Smooth muscle cell (in vitro differentiated cells): ENCODE results near the gene SCT. TPM values are rescaled to one million over a fixed set of nuclear protein-coding genes. Genes with fewer than 3 reads are reported as not detected.

ENCODE experiments used
- DNase-seq: peaks from one replicate; lab custom pipeline; 2025; ENCODE audit not compliant: unreplicated experiment; lab: John Stamatoyannopoulos, UW
- H2AFZ ChIP-seq: fragments of 200-600 bp; sonication (generic); 2 replicates; pipeline ENCODE4 v1.6.0; 2016; ENCODE audit warnings: antibody characterized with exemption, low read depth, mild to moderate bottlenecking
- H3F3A ChIP-seq: fragments of 200-600 bp; sonication (generic); 2 replicates; pipeline ENCODE4 v1.6.0; 2017; ENCODE audit warnings: antibody characterized with exemption, low read depth
- H3K27ac ChIP-seq: fragments of 200-600 bp; sonication (generic); 2 replicates; pipeline ENCODE4 v1.5.1; 2016; ENCODE audit warnings: low read depth, mild to moderate bottlenecking
- H3K27me3 ChIP-seq: fragments of 200-600 bp; sonication (generic); 2 replicates; pipeline ENCODE4 v1.6.1; 2016; ENCODE audit warnings: low read depth, mild to moderate bottlenecking
- H3K36me3 ChIP-seq: fragments of 200-600 bp; sonication (generic); 2 replicates; pipeline ENCODE4 v1.5.1; 2016; ENCODE audit warnings: low read depth
- H3K4me1 ChIP-seq: fragments of 200-600 bp; sonication (generic); 2 replicates; pipeline ENCODE4 v1.5.1; 2016; ENCODE audit warnings: low read depth
- H3K4me2 ChIP-seq: fragments of 200-600 bp; sonication (generic); 2 replicates; pipeline ENCODE4 v1.6.0; 2016; ENCODE audit warnings: mild to moderate bottlenecking
- H3K4me3 ChIP-seq: fragments of 200-600 bp; sonication (generic); 2 replicates; pipeline ENCODE4 v1.5.1; 2016; ENCODE audit warnings: mild to moderate bottlenecking
- H3K79me2 ChIP-seq: fragments of 200-600 bp; sonication (generic); 2 replicates; pipeline ENCODE4 v1.6.0; 2016; ENCODE audit warnings: low read depth, mild to moderate bottlenecking
- H3K9ac ChIP-seq: fragments of 200-600 bp; sonication (generic); 2 replicates; pipeline ENCODE4 v1.6.0; 2016; ENCODE audit warnings: low read depth
- H3K9me3 ChIP-seq: fragments of 200-600 bp; sonication (generic); replicated peaks from 2 replicates; pipeline ENCODE4 v1.5.1; 2016; ENCODE audit warnings: low read depth
- H4K20me1 ChIP-seq: fragments of 200-600 bp; sonication (generic); 2 replicates; pipeline ENCODE4 v1.6.0; 2016; ENCODE audit warnings: low read depth
- CTCF ChIP-seq: fragments of 200-600 bp; sonication (generic); IDR thresholded peaks from 2 replicates; pipeline ENCODE4 v1.5.1; 2017; ENCODE audit warnings: borderline replicate concordance, mild to moderate bottlenecking, antibody characterized with exemption; ENCODE audit not compliant: insufficient read depth, poor library complexity, severe bottlenecking
- WGBS: methylation state at CpG from one replicate; pipeline ENCODE4 v1.1.7; 2016; ENCODE audit warnings: low lambda C conversion rate; 5-methylcytosine and 5-hydroxymethylcytosine counted together
- polyA plus RNA-seq: library from polyadenylated mRNA; unstranded; fragments of >200 nt; fragmentation: Nextera tagmentation; extraction: Ambion mirVana; gene quantifications from 2 replicates; pipeline ENCODE4 v1.2.1, GENCODE V29; 2016
- total RNA-seq: library from RNA; depleted of rRNA; stranded (reverse); fragments of >200 nt; gene quantifications from 2 replicates; pipeline ENCODE4 v1.2.3, GENCODE V29; 2014

SCT gene
- total and polyA plus RNA-seq, 2 experiments from 2014 or later, result 1.4 TPM; not detected in 1

GRCh38 chr11:607971-608659, 18.9 kb downstream of the SCT start:
- H3K4me3 ChIP-seq, result no peak overlapping the region
- H3K36me3 ChIP-seq, result peaks cover 9% of the 10 kb centered on the region
- H3F3A ChIP-seq, result peaks cover 5% of the 10 kb centered on the region
- no peak overlapping the region for H3K9ac ChIP-seq
- no peak overlapping the region for H3K4me2 ChIP-seq
- no peak overlapping the region for H2AFZ ChIP-seq
- 98% methylated on average over 45 of the region's 45 CpGs for WGBS
- H3K4me1 ChIP-seq, result no peaks in the 10 kb centered on the region
- no peaks in the 10 kb centered on the region for H3K79me2 ChIP-seq
- peaks cover 39% of the 10 kb centered on the region for H4K20me1 ChIP-seq
- no peak for TF ChIP-seq CTCF
- no peaks in the 10 kb centered on the region for H3K9me3 ChIP-seq
- H3K27ac ChIP-seq, result no peak overlapping the region
- no peaks in the 10 kb centered on the region for H3K27me3 ChIP-seq
- DNase-seq, result no peak

- Histone ChIP-seq H3K36me3 (peaks cover 9% of the 10 kb centered on the region), H3K79me2 (no peaks in the 10 kb centered on the region), H3K27ac (no peak overlapping the region), H3K4me1 (no peaks in the 10 kb centered on the region), H3K27me3 (no peaks in the 10 kb centered on the region), H3K4me2 (no peak overlapping the region), H2AFZ (no peak overlapping the region), H3K4me3 (no peak overlapping the region), H4K20me1 (peaks cover 38% of the 10 kb centered on the region), H3K9me3 (no peaks in the 10 kb centered on the region), H3K9ac (no peak overlapping the region), H3F3A (peaks cover 2% of the 10 kb centered on the region)
- no peak for DNase-seq
- 97% methylated on average over 35 of the region's 35 CpGs for WGBS
- no peak for TF ChIP-seq CTCF
Measured at GRCh38 chr11:607020-607780, 19.8 kb downstream of the SCT start.

- no peaks in the 10 kb centered on the region for H3K27me3 ChIP-seq
- no peak for TF ChIP-seq CTCF
- peaks cover 36% of the 10 kb centered on the region for H4K20me1 ChIP-seq
- no peak for DNase-seq
- H3K9ac ChIP-seq, result no peak overlapping the region
- no peaks in the 10 kb centered on the region for H3F3A ChIP-seq
- H3K4me1 ChIP-seq, result no peaks in the 10 kb centered on the region
- H3K36me3 ChIP-seq, result peaks cover 15% of the 10 kb centered on the region
- no peak overlapping the region for H3K4me3 ChIP-seq
- H3K27ac ChIP-seq, result no peak overlapping the region
- no peak overlapping the region for H3K4me2 ChIP-seq
- 96% methylated on average over 18 of the region's 19 CpGs for WGBS
- H3K9me3 ChIP-seq, result no peaks in the 10 kb centered on the region
- H2AFZ ChIP-seq, result no peak overlapping the region
- no peaks in the 10 kb centered on the region for H3K79me2 ChIP-seq
Measured at GRCh38 chr11:606245-606644, 20.7 kb downstream of the SCT start.
